Thymus (tissue), 11 donors: ENCODE measurements around the gene BPGM. TPM values are rescaled to one million over a fixed set of nuclear protein-coding genes. Genes with fewer than 3 reads are reported as not detected.
"Not testable (repeated sequence)": the region's sequence is repeated elsewhere in the genome, so short reads cannot be mapped to it uniquely, and the experiment has no call there.

Experiments used
- DNase-seq, 9 donors: peaks; one replicate each; pipeline ENCODE4 v3.0.0-alpha.2; 2013; ENCODE audit warnings: low spot score in 9 of 9, low read depth in 6 of 9, missing footprints in 1 of 9
- H3K27ac ChIP-seq, 2 donors: one replicate each; pipeline ENCODE4 v1.5.1; 2013; ENCODE audit warnings: control low read depth in 1 of 2, low read depth in 1 of 2, low read length in 1 of 2, mild to moderate bottlenecking in 1 of 2, moderate library complexity in 1 of 2
- H3K27me3 ChIP-seq, 2 donors: one replicate each; pipeline ENCODE4 v1.5.1; 2013; ENCODE audit warnings: low read length in 1 of 2; ENCODE audit not compliant: control insufficient read depth in 2 of 2, insufficient read depth in 1 of 2
- H3K36me3 ChIP-seq, 2 donors: one replicate each; pipeline ENCODE4 v1.5.1; 2013; ENCODE audit warnings: low read length in 1 of 2, mild to moderate bottlenecking in 1 of 2, moderate library complexity in 1 of 2; ENCODE audit not compliant: control insufficient read depth in 2 of 2, insufficient read depth in 2 of 2
- H3K4me1 ChIP-seq, 2 donors: one replicate each; pipeline ENCODE4 v1.5.1; 2013; ENCODE audit warnings: low read length in 2 of 2; ENCODE audit not compliant: control insufficient read depth in 2 of 2, insufficient read depth in 2 of 2
- H3K4me3 ChIP-seq, 2 donors: one replicate each; pipeline ENCODE4 v1.5.1; 2013; ENCODE audit warnings: low read length in 2 of 2, control low read depth in 1 of 2, mild to moderate bottlenecking in 1 of 2
- H3K9me3 ChIP-seq, 2 donors: one replicate each; pipeline ENCODE4 v1.5.1; 2013; ENCODE audit warnings: low read length in 1 of 2, mild to moderate bottlenecking in 1 of 2; ENCODE audit not compliant: control insufficient read depth in 2 of 2, insufficient read depth in 1 of 2
- WGBS: extraction: QIAGEN DNeasy Blood & Tissue Kit; methylation state at CpG from one replicate; pipeline ENCODE4 v1.1.7; 2013; 5-methylcytosine and 5-hydroxymethylcytosine counted together
- polyA plus RNA-seq: library from polyadenylated mRNA; stranded (reverse); fragments of 200-250 nt; gene quantifications from one replicate; pipeline ENCODE4 v1.2.3, GENCODE V29; 2013
- total RNA-seq: library from RNA; stranded (reverse); fragments of 120-200 nt; gene quantifications from one replicate; pipeline ENCODE4 v1.2.4, GENCODE V29; 2013
- donor health status: healthy.

BPGM gene
- total and polyA plus RNA-seq, 2 donors: 23.1 TPM

- no peak overlapping the region for H3K4me3 ChIP-seq
- H3K27me3 ChIP-seq: no peaks in the 10 kb centered on the region
- H3K27ac ChIP-seq: no peak overlapping the region
- H3K36me3 ChIP-seq: no peaks in the 10 kb centered on the region
- WGBS: 81% methylated on average over 6 of the region's 6 CpGs
- H3K9me3 ChIP-seq: no peaks in the 10 kb centered on the region
- no peak for DNase-seq
- H3K4me1 ChIP-seq: no peaks in the 10 kb centered on the region
Measured at GRCh38 chr7:134686786-134687185, 40.1 kb downstream of the BPGM start.

- H3K9me3 ChIP-seq, H3K4me1 ChIP-seq, H3K27ac ChIP-seq, DNase-seq, H3K36me3 ChIP-seq, H3K4me3 ChIP-seq, H3K27me3 ChIP-seq: not testable (repeated sequence)
- WGBS: 96% methylated on average over 5 of the region's 5 CpGs
Measured at GRCh38 chr7:134689550-134689949, 42.9 kb downstream of the BPGM start.

- no peak overlapping the region for H3K4me3 ChIP-seq
- H3K27ac ChIP-seq: no peak overlapping the region
Measured at GRCh38 chr7:134690016-134690415, 43.4 kb downstream of the BPGM start.

GRCh38 chr7:134690614-134691504 is 44.2 kb downstream of the BPGM start:
- DNase-seq: no peak
- Histone ChIP-seq H3K36me3 (no peaks in the 10 kb centered on the region), H3K4me1 (peaks cover 0 to 2% of the 10 kb centered on the region in 2 donors), H3K4me3 (no peak overlapping the region), H3K27me3 (no peaks in the 10 kb centered on the region), H3K9me3 (no peaks in the 10 kb centered on the region), H3K27ac (no peak overlapping the region)
- WGBS: 93% methylated on average over 12 of the region's 12 CpGs

More at GRCh38 chr7:134690016-134690415, 43.4 kb downstream of the BPGM start:
- Histone ChIP-seq H3K9me3 (no peaks in the 10 kb centered on the region), H3K4me1 (peaks cover 0 to 2% of the 10 kb centered on the region in 2 donors), H3K36me3 (no peaks in the 10 kb centered on the region), H3K27me3 (no peaks in the 10 kb centered on the region)
- 81% methylated on average over 5 of the region's 5 CpGs for WGBS
- peak in 1 of 9 donors; percentile 30 for DNase-seq

- no peak for DNase-seq
- H3K4me1 ChIP-seq: peaks cover 0 to 2% of the 10 kb centered on the region in 2 donors
- no peak overlapping the region for H3K4me3 ChIP-seq
- H3K27ac ChIP-seq: peak overlapping the region in 1 of 2 donors; percentile 42
- WGBS: 76% methylated on average over 13 of the region's 13 CpGs
- H3K9me3 ChIP-seq: no peaks in the 10 kb centered on the region
- H3K27me3 ChIP-seq: no peaks in the 10 kb centered on the region
- no peaks in the 10 kb centered on the region for H3K36me3 ChIP-seq
Measured at GRCh38 chr7:134691546-134692343, 45.1 kb downstream of the BPGM start.

GRCh38 chr7:134692344-134692705 is 45.7 kb downstream of the BPGM start:
- Histone ChIP-seq H3K4me3 (no peak overlapping the region), H3K36me3 (no peaks in the 10 kb centered on the region), H3K9me3 (no peaks in the 10 kb centered on the region), H3K4me1 (peaks cover 0 to 2% of the 10 kb centered on the region in 2 donors), H3K27ac (peak overlapping the region in 1 of 2 donors; percentile 42), H3K27me3 (no peaks in the 10 kb centered on the region)
- 60% methylated on average over 2 of the region's 2 CpGs for WGBS
- no peak for DNase-seq

GRCh38 chr7:134693256-134693655 is 46.6 kb downstream of the BPGM start:
- H3K9me3 ChIP-seq: no peaks in the 10 kb centered on the region
- peaks cover 0 to 2% of the 10 kb centered on the region in 2 donors for H3K4me1 ChIP-seq
- H3K36me3 ChIP-seq: no peaks in the 10 kb centered on the region
- H3K27ac ChIP-seq: no peak overlapping the region
- peak in 1 of 9 donors; percentile 17 for DNase-seq
- H3K27me3 ChIP-seq: no peaks in the 10 kb centered on the region
- H3K4me3 ChIP-seq: no peak overlapping the region
- WGBS: 95% methylated on average over 4 of the region's 4 CpGs

- Histone ChIP-seq H3K4me3 (no peak overlapping the region), H3K27me3 (no peaks in the 10 kb centered on the region), H3K27ac (no peak overlapping the region), H3K9me3 (no peaks in the 10 kb centered on the region), H3K4me1 (peaks cover 0 to 2% of the 10 kb centered on the region in 2 donors), H3K36me3 (no peaks in the 10 kb centered on the region)
- no peak for DNase-seq
- 84% methylated on average over 7 of the region's 7 CpGs for WGBS
Measured at GRCh38 chr7:134694299-134694698, 47.6 kb downstream of the BPGM start.

- Histone ChIP-seq H3K9me3 (no peaks in the 10 kb centered on the region), H3K27ac (no peak overlapping the region), H3K4me3 (no peak overlapping the region), H3K4me1 (peaks cover 0 to 2% of the 10 kb centered on the region in 2 donors), H3K36me3 (no peaks in the 10 kb centered on the region), H3K27me3 (no peaks in the 10 kb centered on the region)
- DNase-seq: no peak
- over 99% methylated on average over 2 of the region's 2 CpGs for WGBS
Measured at GRCh38 chr7:134694767-134695166, 48.1 kb downstream of the BPGM start.
